DND-41 (cell line): ENCODE measurements around the gene UCK2.

Experiments used
- ATAC-seq: fragments of 200-7000 bp; cut with Tn5 transposase; 3 replicates; pipeline ENCODE4 v1.9.1; 2021; ENCODE audit warnings: low read depth; ENCODE audit not compliant: insufficient read depth
- DNase-seq: peaks from one replicate; pipeline ENCODE4 v3.0.0-alpha.2; 2020
- H2AFZ ChIP-seq: 2 replicates; pipeline ENCODE4 v1.6.0; 2012; ENCODE audit warnings: low read depth, low read length
- H3K27ac ChIP-seq: 2 replicates; pipeline ENCODE4 v1.5.1; 2012; ENCODE audit warnings: low read length, inconsistent platforms
- H3K27me3 ChIP-seq: fragments of 200-600 bp; sonication (generic); 2 replicates; pipeline ENCODE4 v1.6.0; 2012; ENCODE audit warnings: low read length, mild to moderate bottlenecking, inconsistent platforms; ENCODE audit not compliant: insufficient read depth, poor library complexity
- H3K36me3 ChIP-seq: 2 replicates; pipeline ENCODE4 v1.5.1; 2012; ENCODE audit warnings: low read length, inconsistent platforms; ENCODE audit not compliant: insufficient read depth
- H3K4me1 ChIP-seq: 2 replicates; pipeline ENCODE4 v1.5.1; 2012; ENCODE audit warnings: mild to moderate bottlenecking, low read length; ENCODE audit not compliant: insufficient read depth
- H3K4me2 ChIP-seq: 2 replicates; pipeline ENCODE4 v1.6.0; 2012; ENCODE audit warnings: mild to moderate bottlenecking, moderate library complexity, low read length, inconsistent platforms; ENCODE audit not compliant: insufficient read depth
- H3K4me3 ChIP-seq, 2 experiments: fragments of 200-600 bp in 1 of 2; shearing (Covaris generic) in 1 of 2; 2 replicates each; pipeline ENCODE4 v1.5.1; 2012 to 2016; ENCODE audit warnings: inconsistent platforms in 2 of 2, low read length in 2 of 2, mild to moderate bottlenecking in 2 of 2, low read depth in 1 of 2, moderate library complexity in 1 of 2
- H3K79me2 ChIP-seq: 2 replicates; pipeline ENCODE4 v1.6.0; 2012; ENCODE audit warnings: low read length, inconsistent platforms; ENCODE audit not compliant: insufficient read depth
- H3K9ac ChIP-seq: 2 replicates; pipeline ENCODE4 v1.6.0; 2012; ENCODE audit warnings: low read depth, mild to moderate bottlenecking, inconsistent platforms, low read length, moderate library complexity
- H3K9me3 ChIP-seq: 2 replicates; pipeline ENCODE4 v1.5.1; 2012; ENCODE audit warnings: low read length, moderate library complexity, mild to moderate bottlenecking, inconsistent platforms; ENCODE audit not compliant: insufficient read depth, severe bottlenecking
- H4K20me1 ChIP-seq: 2 replicates; pipeline ENCODE4 v1.6.0; 2012; ENCODE audit warnings: low read length; ENCODE audit not compliant: insufficient read depth
- CTCF ChIP-seq: IDR thresholded peaks from 2 replicates; pipeline ENCODE4 v1.5.1; 2012; ENCODE audit warnings: borderline replicate concordance, low read length, moderate library complexity, mild to moderate bottlenecking; ENCODE audit not compliant: poor library complexity, severe bottlenecking; ENCODE audit errors: extremely low read depth
- EZH2 ChIP-seq: IDR thresholded peaks from 3 replicates; pipeline ENCODE4 v1.6.1; 2012; ENCODE audit warnings: borderline replicate concordance, low read depth, mild to moderate bottlenecking, moderate library complexity, low read length, inconsistent platforms; ENCODE audit not compliant: severe bottlenecking

UCK2 gene

GRCh38 chr1:165937829-165938228 lies 110.4 kb downstream of the UCK2 start:
- Histone ChIP-seq H3K27me3 (no peaks in the 10 kb centered on the region), H3K9me3 (no peaks in the 10 kb centered on the region)

GRCh38 chr1:165938844-165939243 lies 111.4 kb downstream of the UCK2 start:
- TF ChIP-seq EZH2 (no peak), CTCF (no peak)
- Histone ChIP-seq H3K9me3 (no peaks in the 10 kb centered on the region), H4K20me1 (0 out of 2 replicates have a peak, but pooled peaks cover 4% of the 10 kb centered on the region), H3K27ac (no peak overlapping the region), H2AFZ (no peak overlapping the region), H3K9ac (no peak overlapping the region), H3K4me1 (no peaks in the 10 kb centered on the region), H3K4me3 (no peak overlapping the region), H3K4me2 (no peak overlapping the region), H3K27me3 (no peaks in the 10 kb centered on the region), H3K79me2 (no peaks in the 10 kb centered on the region), H3K36me3 (no peaks in the 10 kb centered on the region)
- no peak for ATAC-seq
- DNase-seq: no peak

More at GRCh38 chr1:165937829-165938228, 110.4 kb downstream of the UCK2 start:
- no peak overlapping the region for H3K4me3 ChIP-seq
- H4K20me1 ChIP-seq: 0 out of 2 replicates have a peak, but pooled peaks cover 4% of the 10 kb centered on the region
- no peaks in the 10 kb centered on the region for H3K79me2 ChIP-seq
- TF ChIP-seq EZH2: no peak
- no peak overlapping the region for H3K4me2 ChIP-seq
- H3K27ac ChIP-seq: no peak overlapping the region
- H3K36me3 ChIP-seq: no peaks in the 10 kb centered on the region
- H3K9ac ChIP-seq: no peak overlapping the region
- H2AFZ ChIP-seq: no peak overlapping the region
- no peaks in the 10 kb centered on the region for H3K4me1 ChIP-seq
- ATAC-seq (no peak), DNase-seq (no peak)

- Histone ChIP-seq H3K79me2 (no peaks in the 10 kb centered on the region), H3K36me3 (no peaks in the 10 kb centered on the region), H3K4me2 (no peak overlapping the region), H4K20me1 (no peaks in the 10 kb centered on the region), H3K27me3 (no peaks in the 10 kb centered on the region), H2AFZ (no peak overlapping the region), H3K9me3 (no peaks in the 10 kb centered on the region), H3K9ac (no peak overlapping the region), H3K4me1 (no peaks in the 10 kb centered on the region), H3K4me3 (no peak overlapping the region), H3K27ac (no peak overlapping the region)
- no peak for ATAC-seq
- TF ChIP-seq CTCF (no peak), EZH2 (no peak)
- DNase-seq: no peak
Measured at GRCh38 chr1:165941531-165941930, 114.1 kb downstream of the UCK2 start.

GRCh38 chr1:165942062-165942461 lies 114.6 kb downstream of the UCK2 start:
- H3K27me3 ChIP-seq: no peaks in the 10 kb centered on the region
- no peak for TF ChIP-seq CTCF
- TF ChIP-seq EZH2: no peak
- DNase-seq: no peak

More at GRCh38 chr1:165942062-165942461, 114.6 kb downstream of the UCK2 start:
- no peaks in the 10 kb centered on the region for H3K36me3 ChIP-seq
- H3K9me3 ChIP-seq: no peaks in the 10 kb centered on the region
- no peak overlapping the region for H3K4me3 ChIP-seq
- no peaks in the 10 kb centered on the region for H3K79me2 ChIP-seq
- H3K4me1 ChIP-seq: no peaks in the 10 kb centered on the region
- no peak overlapping the region for H3K4me2 ChIP-seq
- no peak overlapping the region for H3K27ac ChIP-seq
- no peak for ATAC-seq
- H4K20me1 ChIP-seq: no peaks in the 10 kb centered on the region
- no peak overlapping the region for H3K9ac ChIP-seq
- no peak overlapping the region for H2AFZ ChIP-seq
